Endothelial cell of umbilical vein (primary cell): ENCODE measurements around the gene ZNF182. TPM values are rescaled to one million over a fixed set of nuclear protein-coding genes. Genes with fewer than 3 reads are reported as not detected.

ENCODE experiments used
- BruUV-seq: library from RNA; stranded (reverse); fragments of 400-500 nt; replicated peaks from 2 replicates; lab custom pipeline; 2021; lab: Mats Ljungman, UMichigan
- CTCF ChIA-PET: fragments of 300-600, 350-600 bp; sonication (Branson Sonifier 250); formaldehyde crosslinking; loops from one replicate; lab custom pipeline; 2021; ENCODE audit warnings: antibody characterized with exemption, inconsistent platforms; lab: Charles Lee
- POLR2A ChIA-PET: fragments of 300-600, 350-600 bp; sonication (Branson Sonifier 250); formaldehyde crosslinking; loops from one replicate; lab custom pipeline; 2021; ENCODE audit warnings: antibody characterized with exemption, inconsistent platforms; lab: Charles Lee
- DNase-seq: peaks from one replicate; pipeline ENCODE4 v3.0.0-alpha.2; 2011; ENCODE audit warnings: low read depth, low spot score
- FAIRE-seq: peaks from 2 replicates; lab custom pipeline; 2011; peaks lifted over from hg19 to GRCh38; lab: Jason Lieb, UNC
- H2AFZ ChIP-seq: 2 replicates; pipeline ENCODE4 v1.6.0; 2012; ENCODE audit warnings: low read depth, low read length, control low read depth, inconsistent platforms
- H3K27ac ChIP-seq: 2 replicates; pipeline ENCODE4 v1.5.1; 2011; ENCODE audit warnings: low read depth, mild to moderate bottlenecking, control low read depth, low read length, moderate library complexity; ENCODE audit not compliant: insufficient read depth
- H3K27me3 ChIP-seq, 2 experiments: 2 replicates each; pipeline versions ENCODE4 v1.6.0 to v1.6.1; 2011; ENCODE audit warnings: low read length in 2 of 2, mixed read lengths in 1 of 2; ENCODE audit not compliant: control insufficient read depth in 2 of 2, insufficient read depth in 2 of 2
- H3K36me3 ChIP-seq, 2 experiments: 2 replicates in 1 of 2; 3 replicates in 1 of 2; pipeline ENCODE4 v1.5.1; 2011; ENCODE audit warnings: low read length in 2 of 2, mild to moderate bottlenecking in 1 of 2, moderate library complexity in 1 of 2; ENCODE audit not compliant: control insufficient read depth in 2 of 2, insufficient read depth in 2 of 2; ENCODE audit errors: extremely low read depth in 1 of 2
- H3K4me1 ChIP-seq: 3 replicates; pipeline ENCODE4 v1.5.1; 2011; ENCODE audit warnings: mild to moderate bottlenecking, low read length; ENCODE audit not compliant: control insufficient read depth, insufficient read depth; ENCODE audit errors: extremely low read depth
- H3K4me2 ChIP-seq: 2 replicates; pipeline ENCODE4 v1.6.1; 2011; ENCODE audit warnings: low read length, control low read depth, mixed read lengths; ENCODE audit not compliant: insufficient read depth
- H3K4me3 ChIP-seq, 3 experiments: fragments of 200-600 bp in 1 of 3; sonication (generic), shearing (Covaris generic) in 1 of 3; replicated peaks in 1 of 3; 2 replicates each; pipeline ENCODE4 v1.5.1; 2011 to 2016; ENCODE audit warnings: control low read depth in 3 of 3, low read length in 3 of 3, mild to moderate bottlenecking in 2 of 3, inconsistent platforms in 1 of 3, low read depth in 1 of 3, moderate library complexity in 1 of 3; ENCODE audit not compliant: insufficient read depth in 1 of 3
- H3K79me2 ChIP-seq: 2 replicates; pipeline ENCODE4 v1.6.0; 2012; ENCODE audit warnings: low read length, inconsistent platforms; ENCODE audit not compliant: control insufficient read depth, insufficient read depth
- H3K9ac ChIP-seq: replicated peaks from 2 replicates; pipeline ENCODE3; 2011; ENCODE audit warnings: low read length, control low read depth; ENCODE audit not compliant: insufficient read depth; ENCODE audit errors: extremely low read depth
- H3K9me1 ChIP-seq: replicated peaks from 3 replicates; pipeline ENCODE4 v1.6.0; 2011; ENCODE audit warnings: mild to moderate bottlenecking, low read length; ENCODE audit not compliant: control insufficient read depth, insufficient read depth; ENCODE audit errors: extremely low read depth
- H3K9me3 ChIP-seq: replicated peaks from 2 replicates; pipeline ENCODE4 v1.5.1; 2012; ENCODE audit warnings: low read length, inconsistent platforms; ENCODE audit not compliant: control insufficient read depth, insufficient read depth
- H4K20me1 ChIP-seq: replicated peaks from 2 replicates; pipeline ENCODE3; 2011; ENCODE audit warnings: mild to moderate bottlenecking, low read length; ENCODE audit not compliant: control insufficient read depth, insufficient read depth; ENCODE audit errors: extremely low read depth
- CTCF ChIP-seq, 2 donors: IDR thresholded peaks; 1 replicate in 1 of 2; 2 replicates in 1 of 2; pipeline ENCODE4 v1.5.1; 2011; ENCODE audit warnings: low read length in 2 of 2, mild to moderate bottlenecking in 2 of 2, moderate library complexity in 2 of 2, control low read depth in 1 of 2, inconsistent platforms in 1 of 2, low read depth in 1 of 2; ENCODE audit not compliant: insufficient read depth in 1 of 2; ENCODE audit errors: extremely low read depth in 1 of 2
- EZH2 ChIP-seq: IDR thresholded peaks from 2 replicates; pipeline ENCODE4 v1.6.1; 2012; ENCODE audit warnings: borderline replicate concordance, low read depth, mild to moderate bottlenecking, moderate library complexity, low read length, inconsistent platforms; ENCODE audit not compliant: severe bottlenecking
- FOS ChIP-seq: IDR thresholded peaks from 2 replicates; pipeline ENCODE4 v1.6.1; 2011; ENCODE audit warnings: mild to moderate bottlenecking, low read length, moderate library complexity, borderline replicate concordance; ENCODE audit not compliant: insufficient read depth
- GATA2 ChIP-seq: IDR thresholded peaks from 2 replicates; pipeline ENCODE4 v1.7.0; 2011; ENCODE audit warnings: low read depth, mild to moderate bottlenecking, moderate library complexity, mixed read lengths, low read length; ENCODE audit not compliant: insufficient read length, insufficient read depth
- JUN ChIP-seq: IDR thresholded peaks from 2 replicates; pipeline ENCODE4 v1.6.1; 2011; ENCODE audit warnings: borderline replicate concordance, low read depth; ENCODE audit not compliant: insufficient read length, insufficient read depth
- MAX ChIP-seq: IDR thresholded peaks from 2 replicates; pipeline ENCODE4 v1.6.1; 2011; ENCODE audit not compliant: insufficient read depth, insufficient read length
- MYC ChIP-seq: IDR thresholded peaks from one replicate; pipeline ENCODE4 v1.6.1; 2011; ENCODE audit warnings: mild to moderate bottlenecking, low read depth, low read length
- POLR2A ChIP-seq: IDR thresholded peaks from 2 replicates; pipeline ENCODE4 v1.6.1; 2012; ENCODE audit warnings: low read depth, mild to moderate bottlenecking, control low read depth, low read length
- POLR2AphosphoS5 ChIP-seq: IDR thresholded peaks from 2 replicates; pipeline ENCODE4 v1.6.1; 2012; ENCODE audit warnings: low read depth, mild to moderate bottlenecking, control low read depth, low read length, moderate library complexity; ENCODE audit not compliant: insufficient read depth
- dilution Hi-C: fragments of 300-500 bp; cut with MboI; formaldehyde crosslinking; loops from one replicate; pipeline ENCODE4 v1.15.0; 2019; ENCODE audit warnings: low sequenced_read_pairs; ENCODE audit not compliant: extremely low pct_ligation_motif_present
- intact Hi-C: fragments of 100-400 bp; cut with micrococcal nuclease; formaldehyde crosslinking; loops from one replicate; pipeline ENCODE4 v1.10.0; 2022
- polyA plus RNA-seq, 4 experiments: library from polyadenylated mRNA; depleted of rRNA in 3 of 4; stranded (reverse) in 3 of 4; unstranded in 1 of 4; fragments of >200 nt; gene quantifications; 2 replicates each; pipeline versions ENCODE4 v1.2.1 to v1.2.3, GENCODE V29; 2011 to 2012; ENCODE audit warnings: missing spikeins in 1 of 4
- total RNA-seq: library from RNA; stranded (reverse); gene quantifications from 2 replicates; pipeline ENCODE4 v1.2.3, GENCODE V29; 2021

Gene ZNF182
- total and polyA plus RNA-seq, 2 donors (not counting 3 experiments of a cell fraction or from before 2014, with no cell fraction given): 0.90 to 3.9 TPM

- Histone ChIP-seq H2AFZ (no peak overlapping the region), H3K4me3 (no peak overlapping the region), H3K27ac (no peak overlapping the region), H3K27me3 (no peaks in the 10 kb centered on the region), H3K4me2 (no peak overlapping the region), H3K36me3 (no peaks in the 10 kb centered on the region), H3K9ac (no peak overlapping the region), H3K9me1 (no peaks in the 10 kb centered on the region), H3K9me3 (no peaks in the 10 kb centered on the region), H4K20me1 (no peaks in the 10 kb centered on the region), H3K4me1 (no peaks in the 10 kb centered on the region), H3K79me2 (no peaks in the 10 kb centered on the region)
- FAIRE-seq (no peak), DNase-seq (no peak)
- dilution Hi-C loops (no loop called here), intact Hi-C loops (no loop called here)
- ChIA-PET CTCF (no interaction called here), POLR2A (no interaction called here)
- TF ChIP-seq MYC (no peak), GATA2 (no peak), MAX (no peak), POLR2A (no peak), POLR2AphosphoS5 (no peak), CTCF (IDR thresholded peaks at IDR 0.05; ENCODE audit: extremely low read depth in 1 of 2, insufficient read depth in 1 of 2, low read depth in 1 of 2, low read length in 2 of 2) (no peak), EZH2 (no peak), JUN (no peak), FOS (no peak)
- BruUV-seq: no TSS peak
Measured at GRCh38 chrX:47927212-47927611, 76.6 kb downstream of the ZNF182 start.

Other genes starting within 250 kb of the ZNF182 start
- gene ZNF81, start 167.1 kb downstream of the ZNF182 start, total RNA-seq: 6.4 and 9.6 TPM in 2 replicates
- 2.1 and 2.7 TPM in 2 replicates for gene ZNF81, start 167.1 kb downstream of the ZNF182 start, polyA plus RNA-seq
- not detected in 2 replicates for gene SPACA5, start 3.0 kb upstream of the ZNF182 start, total RNA-seq
- not detected in 2 replicates for gene SPACA5, start 3.0 kb upstream of the ZNF182 start, polyA plus RNA-seq
- gene ZNF630, start 67.7 kb upstream of the ZNF182 start, total RNA-seq: 1.5 and 1.6 TPM in 2 replicates
- 0.87 and 1.0 TPM in 2 replicates for gene ZNF630, start 67.7 kb upstream of the ZNF182 start, polyA plus RNA-seq
- gene SPACA5B, start 126.6 kb upstream of the ZNF182 start, total RNA-seq: not detected in 2 replicates
- not detected in 2 replicates for gene SPACA5B, start 126.6 kb upstream of the ZNF182 start, polyA plus RNA-seq
- not detected in 2 replicates for gene SSX5, start 192.8 kb upstream of the ZNF182 start, total RNA-seq
- gene SSX5, start 192.8 kb upstream of the ZNF182 start, polyA plus RNA-seq: not detected in 2 replicates